Cardiac fibroblast (primary cell): ENCODE measurements around the gene KDM4D.
"Not testable (repeated sequence)": the region's sequence is repeated elsewhere in the genome, so short reads cannot be mapped to it uniquely, and the experiment has no call there.

Experiments used
- DNase-seq, 2 donors: peaks; one replicate each; pipeline versions ENCODE4 v3.0.0 to v3.0.0-alpha.2; 2010; ENCODE audit warnings: low read depth in 2 of 2
- H3K4me3 ChIP-seq, 2 donors: replicated peaks in 1 of 2; 1 replicate in 1 of 2; 2 replicates in 1 of 2; pipeline ENCODE4 v1.5.1; 2011; ENCODE audit warnings: low read depth in 2 of 2, low read length in 2 of 2, mild to moderate bottlenecking in 2 of 2, moderate library complexity in 1 of 2
- TF ChIP-seq, protein P1 (sequence below): IDR thresholded peaks from one replicate; pipeline ENCODE4 v1.5.1; 2011; ENCODE audit warnings: low read depth, mild to moderate bottlenecking, low read length, inconsistent platforms

Gene KDM4D

DNA sequence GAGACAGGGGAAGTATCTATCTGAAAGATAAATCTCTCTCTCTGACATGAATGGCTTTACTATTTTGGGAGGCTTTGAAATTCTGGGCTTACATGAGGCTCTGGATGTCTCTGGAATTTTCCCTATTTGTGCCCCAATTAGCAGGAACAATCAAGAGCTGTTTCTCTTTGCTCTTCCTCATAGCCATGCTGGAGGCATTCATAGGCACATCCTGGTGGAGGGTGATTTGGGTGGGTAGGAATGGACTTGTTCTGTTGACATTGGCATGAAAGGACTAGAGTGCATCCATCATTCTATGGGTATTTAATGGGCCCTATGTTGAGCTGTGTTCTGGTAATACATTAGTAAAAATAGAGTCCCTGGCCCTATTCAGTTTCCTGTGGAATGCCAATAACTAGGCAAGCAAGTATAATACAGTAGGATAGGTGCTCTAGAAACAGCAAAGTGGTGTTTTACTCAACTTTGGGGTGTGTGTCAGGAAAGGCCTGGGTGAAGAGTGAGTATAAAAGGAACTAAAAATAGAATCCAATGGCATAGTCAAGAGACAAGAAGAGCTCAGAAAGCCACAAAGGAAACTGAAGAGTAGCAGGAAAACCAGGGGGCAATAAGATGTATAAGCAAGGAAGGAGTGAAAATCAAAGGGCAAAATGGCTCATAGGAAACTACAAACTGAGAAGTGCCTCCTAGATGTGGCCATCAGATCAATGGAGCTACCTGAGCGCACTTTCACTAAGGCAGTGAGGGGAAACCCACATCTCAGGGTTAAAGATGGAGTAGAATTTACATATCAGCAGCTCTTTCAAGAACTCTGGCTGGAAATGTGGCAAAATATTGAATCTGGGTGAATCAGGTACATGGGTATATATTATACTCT is 45.2 kb upstream of the KDM4D start:
- H3K4me3 ChIP-seq = no peak overlapping the region
- peak in 1 of 2 donors; percentile 31 for DNase-seq
- TF ChIP-seq, protein P1, sequence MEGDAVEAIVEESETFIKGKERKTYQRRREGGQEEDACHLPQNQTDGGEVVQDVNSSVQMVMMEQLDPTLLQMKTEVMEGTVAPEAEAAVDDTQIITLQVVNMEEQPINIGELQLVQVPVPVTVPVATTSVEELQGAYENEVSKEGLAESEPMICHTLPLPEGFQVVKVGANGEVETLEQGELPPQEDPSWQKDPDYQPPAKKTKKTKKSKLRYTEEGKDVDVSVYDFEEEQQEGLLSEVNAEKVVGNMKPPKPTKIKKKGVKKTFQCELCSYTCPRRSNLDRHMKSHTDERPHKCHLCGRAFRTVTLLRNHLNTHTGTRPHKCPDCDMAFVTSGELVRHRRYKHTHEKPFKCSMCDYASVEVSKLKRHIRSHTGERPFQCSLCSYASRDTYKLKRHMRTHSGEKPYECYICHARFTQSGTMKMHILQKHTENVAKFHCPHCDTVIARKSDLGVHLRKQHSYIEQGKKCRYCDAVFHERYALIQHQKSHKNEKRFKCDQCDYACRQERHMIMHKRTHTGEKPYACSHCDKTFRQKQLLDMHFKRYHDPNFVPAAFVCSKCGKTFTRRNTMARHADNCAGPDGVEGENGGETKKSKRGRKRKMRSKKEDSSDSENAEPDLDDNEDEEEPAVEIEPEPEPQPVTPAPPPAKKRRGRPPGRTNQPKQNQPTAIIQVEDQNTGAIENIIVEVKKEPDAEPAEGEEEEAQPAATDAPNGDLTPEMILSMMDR = no peak

DNA sequence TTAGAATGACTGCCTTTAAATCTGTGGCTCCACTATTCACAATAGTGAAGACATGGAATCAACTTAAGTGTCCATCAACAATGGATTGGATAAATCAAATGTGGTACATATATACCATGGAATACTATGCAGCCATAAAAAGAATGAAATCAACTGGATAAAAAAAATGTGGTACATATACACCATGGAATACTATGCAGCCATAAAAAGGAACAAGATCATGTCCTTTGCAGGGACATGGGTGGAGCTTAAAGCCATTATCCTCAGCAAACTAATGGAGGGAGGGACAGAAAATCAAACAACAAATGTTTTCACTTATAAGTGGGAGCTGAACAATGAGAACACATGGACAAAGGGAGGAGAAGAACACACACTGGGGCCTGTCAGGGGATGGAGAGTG is 41.4 kb upstream of the KDM4D start:
- not testable (repeated sequence) for H3K4me3 ChIP-seq, DNase-seq

DNA sequence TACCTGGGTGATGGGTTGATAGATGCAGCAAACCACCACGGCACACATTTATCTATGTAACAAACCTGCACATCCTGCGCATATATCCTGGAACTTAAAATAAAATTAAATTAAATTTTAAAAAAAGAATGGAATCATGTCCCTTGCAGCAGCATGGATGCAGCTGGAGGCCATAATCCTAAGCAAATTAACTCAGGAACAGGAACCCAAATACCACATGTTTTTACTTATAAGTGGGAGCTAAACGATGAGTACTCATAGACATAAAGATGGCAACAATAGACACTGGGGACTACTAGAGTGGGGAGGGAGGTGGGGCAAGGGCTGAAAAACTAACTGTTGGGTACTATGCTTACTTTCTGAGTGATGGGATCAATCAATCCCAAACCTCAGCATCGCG is 41.0 kb upstream of the KDM4D start:
- H3K4me3 ChIP-seq = no peak overlapping the region
- no peak for DNase-seq
- TF ChIP-seq, protein P1 = no peak

DNA sequence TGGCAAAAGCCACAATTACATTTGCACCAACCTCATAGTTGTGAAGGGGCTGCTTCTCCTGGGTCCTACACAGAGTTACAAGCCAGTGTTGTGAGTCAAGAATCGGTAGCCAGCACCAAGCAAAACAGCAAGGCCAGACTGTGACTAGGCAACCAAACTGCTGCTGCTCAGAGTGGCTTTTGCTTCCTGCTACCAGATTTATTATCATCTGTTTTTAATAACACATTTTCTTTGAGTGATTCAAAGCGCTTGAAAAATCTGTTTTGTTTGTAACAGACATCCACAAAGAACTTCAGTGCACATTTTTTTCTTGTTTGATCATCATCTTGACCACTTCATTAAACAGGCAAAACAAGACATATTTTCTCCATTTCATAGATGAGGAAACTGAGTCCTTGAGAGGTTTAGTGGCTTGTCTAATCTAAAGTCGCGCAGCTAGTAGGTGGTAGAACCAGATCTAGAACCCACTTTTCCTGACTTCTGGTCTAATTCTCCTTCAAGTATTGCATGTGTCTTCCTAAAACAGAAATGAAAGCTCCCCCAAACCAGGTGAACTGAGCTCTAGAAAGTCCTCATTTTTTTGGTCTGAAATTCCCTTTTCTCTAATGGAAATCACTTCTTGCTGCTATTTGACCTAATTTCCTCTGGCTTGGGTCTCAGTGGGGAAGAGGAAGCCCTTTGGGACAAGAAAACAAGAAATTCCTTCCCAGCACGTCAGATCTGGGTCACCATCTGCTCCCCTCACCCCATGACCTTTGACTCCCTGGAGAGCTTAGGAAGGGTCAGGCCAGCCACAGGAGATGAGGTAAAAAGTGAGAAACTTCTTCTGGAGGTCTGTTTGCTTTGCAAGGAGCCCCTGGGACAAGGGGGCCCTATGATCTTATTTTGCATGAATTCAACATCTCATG is 40.0 kb upstream of the KDM4D start:
- DNase-seq = peak; percentile 89 to 97
- H3K4me3 ChIP-seq = no peak overlapping the region
- TF ChIP-seq, protein P1 = no peak

DNA sequence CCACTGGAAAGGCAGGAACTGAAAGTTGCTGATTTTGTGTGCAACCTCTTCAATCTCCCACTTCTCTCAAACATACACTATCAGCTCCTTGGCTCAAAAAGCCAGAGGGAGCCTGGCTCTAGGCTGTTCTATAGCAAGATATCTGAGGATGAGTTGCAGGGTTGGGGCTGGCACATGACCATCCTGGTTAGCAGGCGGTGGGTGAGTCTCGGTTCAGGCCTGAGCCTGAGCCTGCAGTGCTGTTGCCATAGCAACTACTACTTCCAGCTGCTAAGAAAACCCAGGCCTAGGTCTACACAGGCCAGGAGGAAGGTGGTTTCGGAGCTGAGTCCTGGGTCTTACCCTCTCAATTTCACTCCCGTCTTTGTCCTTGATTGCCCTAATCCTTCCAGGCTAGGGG is 39.1 kb upstream of the KDM4D start:
- no peak overlapping the region for H3K4me3 ChIP-seq
- DNase-seq = peak; percentile 54 to 62
- TF ChIP-seq, protein P1 = no peak

DNA sequence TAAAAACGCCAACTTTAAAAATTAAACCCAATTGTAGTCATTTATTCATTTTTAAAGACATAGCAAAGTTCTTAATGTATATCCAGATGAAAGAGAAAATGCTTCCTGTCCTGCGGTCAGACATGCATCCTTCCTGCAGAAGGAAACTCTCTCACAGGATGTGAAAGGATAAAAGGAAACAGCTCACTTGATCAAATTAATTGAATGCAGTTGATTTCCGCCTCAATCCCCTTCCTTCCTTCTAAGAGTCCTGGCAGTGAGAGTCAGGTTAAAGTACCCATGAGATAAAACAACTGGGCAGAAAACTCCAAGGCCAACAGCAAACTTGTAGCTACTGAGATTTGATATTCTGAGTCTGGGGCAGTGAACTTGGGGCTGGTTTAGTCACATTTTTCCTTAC is 38.7 kb upstream of the KDM4D start:
- H3K4me3 ChIP-seq = no peak overlapping the region
- DNase-seq = peak in 1 of 2 donors; percentile 10
- TF ChIP-seq, protein P1 = no peak
